KBM-7 (cell line): Measurements from ENCODE around the gene MYADML2.

Experiments used
- DNase-seq: peaks from one replicate; pipeline ENCODE4 v3.0.0-alpha.2; 2015
- in situ Hi-C: fragments of 300-500 bp; cut with MboI; formaldehyde crosslinking; loops from 2 replicates; pipeline ENCODE4 v1.14.3; 2020; ENCODE audit warnings: low sequenced_read_pairs, low pct_unique_long_range_greater_than_20kb, mixed read lengths

The MYADML2 gene

GRCh38 chr17:81942167-81942553 lies 4.9 kb downstream of the MYADML2 start:
- in situ Hi-C loops, result no loop called here
- no peak for DNase-seq

GRCh38 chr17:81941484-81942166 lies 5.4 kb downstream of the MYADML2 start:
- in situ Hi-C loops, result no loop called here
- DNase-seq, result no peak

GRCh38 chr17:81940538-81941483 lies 6.2 kb downstream of the MYADML2 start:
- in situ Hi-C loops, result no loop called here
- DNase-seq, result no peak

- in situ Hi-C loops, result no loop called here
- no peak for DNase-seq
Measured at GRCh38 chr17:81939881-81940385, 7.1 kb downstream of the MYADML2 start.

GRCh38 chr17:81939218-81939617 lies 7.8 kb downstream of the MYADML2 start:
- in situ Hi-C loops, result no loop called here
- no peak for DNase-seq

GRCh38 chr17:81935709-81936084 lies 11.3 kb downstream of the MYADML2 start:
- in situ Hi-C loops, result no loop called here
- no peak for DNase-seq

- in situ Hi-C loops, result no loop called here
Measured at GRCh38 chr17:81934850-81935708, 12.0 kb downstream of the MYADML2 start.

GRCh38 chr17:81934098-81934757 lies 12.8 kb downstream of the MYADML2 start:
- in situ Hi-C loops, result no loop called here
- DNase-seq, result no peak

More at GRCh38 chr17:81934850-81935708, 12.0 kb downstream of the MYADML2 start:
- DNase-seq, result no peak

- in situ Hi-C loops, result no loop called here
- DNase-seq, result no peak
Measured at GRCh38 chr17:81933178-81933699, 13.8 kb downstream of the MYADML2 start.

- no peak for DNase-seq
- in situ Hi-C loops, result no loop called here
Measured at GRCh38 chr17:81932333-81932983, 14.6 kb downstream of the MYADML2 start.

- in situ Hi-C loops, result no loop called here
- DNase-seq, result no peak
Measured at GRCh38 chr17:81931557-81932332, 15.3 kb downstream of the MYADML2 start.

GRCh38 chr17:81931189-81931556 lies 15.9 kb downstream of the MYADML2 start:
- in situ Hi-C loops, result no loop called here
- no peak for DNase-seq

GRCh38 chr17:81930142-81931125 lies 16.6 kb downstream of the MYADML2 start:
- in situ Hi-C loops, result no loop called here
- no peak for DNase-seq

GRCh38 chr17:81929253-81930141 lies 17.5 kb downstream of the MYADML2 start:
- in situ Hi-C loops, result no loop called here
- no peak for DNase-seq

GRCh38 chr17:81928544-81929252 lies 18.3 kb downstream of the MYADML2 start:
- in situ Hi-C loops, result no loop called here
- no peak for DNase-seq
